HCT116 (cell line): ENCODE results near the gene UCP2.

Experiments used
- CBX3 ChIP-seq: IDR thresholded peaks from 2 replicates; pipeline ENCODE4 v1.6.1; 2012; ENCODE audit warnings: low read depth
- ELF1 ChIP-seq: IDR thresholded peaks from 2 replicates; pipeline ENCODE4 v1.6.1; 2012; ENCODE audit warnings: low read depth, borderline replicate concordance
- EZH2 ChIP-seq: fragments of 200-600 bp; sonication (generic); IDR thresholded peaks from 2 replicates; pipeline ENCODE4 v1.6.1; 2017; ENCODE audit warnings: antibody characterized with exemption, mixed run types
- EZH2phosphoT487 ChIP-seq: fragments of 200-600 bp; IDR thresholded peaks from 2 replicates; pipeline ENCODE4 v1.6.1; 2018; ENCODE audit warnings: antibody characterized with exemption, borderline replicate concordance
- FOSL1 ChIP-seq: IDR thresholded peaks from 2 replicates; pipeline ENCODE4 v1.6.1; 2012; ENCODE audit warnings: low read depth
- POLR2A ChIP-seq: IDR thresholded peaks from 2 replicates; pipeline ENCODE4 v1.7.0; 2011; ENCODE audit warnings: borderline replicate concordance; ENCODE audit not compliant: insufficient read depth, insufficient read length; ENCODE audit errors: extremely low read depth
- SIN3A ChIP-seq: IDR thresholded peaks from 2 replicates; pipeline ENCODE4 v1.6.1; 2012; ENCODE audit warnings: low read depth
- SP1 ChIP-seq: IDR thresholded peaks from 2 replicates; pipeline ENCODE4 v1.6.1; 2012; ENCODE audit warnings: low read depth
- TF ChIP-seq, protein P1 (sequence below), 3 experiments: fragments of 200-600 bp in 1 of 3; sonication (generic) in 1 of 3; IDR thresholded peaks in 2 of 3; conservative IDR thresholded peaks in 1 of 3; 2 replicates each; pipeline ENCODE4 v1.5.1; 2012 to 2017; ENCODE audit warnings: low read depth in 2 of 3, low read length in 2 of 3, antibody characterized with exemption in 1 of 3, borderline replicate concordance in 1 of 3, control low read depth in 1 of 3, mild to moderate bottlenecking in 1 of 3, mixed read lengths in 1 of 3, mixed run types in 1 of 3, moderate library complexity in 1 of 3; ENCODE audit not compliant: insufficient read depth in 1 of 3
- TF ChIP-seq, protein P2 (sequence below): IDR thresholded peaks from 2 replicates; pipeline ENCODE4 v1.6.1; 2012; ENCODE audit warnings: low read depth

DNA sequence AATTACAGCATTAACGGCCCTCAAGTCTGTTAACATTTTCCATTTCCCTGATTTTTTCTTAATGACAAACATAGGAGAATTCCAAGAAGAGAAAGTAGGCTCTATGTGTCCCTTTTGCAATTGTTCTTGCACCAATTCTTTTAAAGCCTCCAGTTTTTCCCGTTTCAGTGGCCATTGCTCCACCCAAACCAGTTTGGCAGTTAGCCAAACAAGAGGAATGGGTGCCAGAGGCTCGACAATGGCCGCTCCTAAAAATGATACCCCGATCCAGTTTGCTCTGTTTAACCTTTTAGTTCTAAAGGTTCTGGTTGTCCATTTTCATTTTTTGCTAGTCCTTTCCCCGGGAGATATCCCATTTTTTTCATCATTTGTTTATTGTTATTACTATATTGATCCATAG, 38.6 kb downstream of the UCP2 start:
- TF ChIP-seq SIN3A: no peak
- TF ChIP-seq EZH2phosphoT487: no peak
- TF ChIP-seq CBX3: no peak
- no peak for TF ChIP-seq FOSL1
- TF ChIP-seq, protein P1, sequence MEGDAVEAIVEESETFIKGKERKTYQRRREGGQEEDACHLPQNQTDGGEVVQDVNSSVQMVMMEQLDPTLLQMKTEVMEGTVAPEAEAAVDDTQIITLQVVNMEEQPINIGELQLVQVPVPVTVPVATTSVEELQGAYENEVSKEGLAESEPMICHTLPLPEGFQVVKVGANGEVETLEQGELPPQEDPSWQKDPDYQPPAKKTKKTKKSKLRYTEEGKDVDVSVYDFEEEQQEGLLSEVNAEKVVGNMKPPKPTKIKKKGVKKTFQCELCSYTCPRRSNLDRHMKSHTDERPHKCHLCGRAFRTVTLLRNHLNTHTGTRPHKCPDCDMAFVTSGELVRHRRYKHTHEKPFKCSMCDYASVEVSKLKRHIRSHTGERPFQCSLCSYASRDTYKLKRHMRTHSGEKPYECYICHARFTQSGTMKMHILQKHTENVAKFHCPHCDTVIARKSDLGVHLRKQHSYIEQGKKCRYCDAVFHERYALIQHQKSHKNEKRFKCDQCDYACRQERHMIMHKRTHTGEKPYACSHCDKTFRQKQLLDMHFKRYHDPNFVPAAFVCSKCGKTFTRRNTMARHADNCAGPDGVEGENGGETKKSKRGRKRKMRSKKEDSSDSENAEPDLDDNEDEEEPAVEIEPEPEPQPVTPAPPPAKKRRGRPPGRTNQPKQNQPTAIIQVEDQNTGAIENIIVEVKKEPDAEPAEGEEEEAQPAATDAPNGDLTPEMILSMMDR (IDR thresholded peaks at IDR 0.05 in 2 of 3, conservative IDR thresholded peaks at IDR 0.05 in 1 of 3; ENCODE audit: borderline replicate concordance in 1 of 3, insufficient read depth in 1 of 3, low read depth in 2 of 3, low read length in 2 of 3): no peak
- no peak for TF ChIP-seq POLR2A
- no peak for TF ChIP-seq EZH2
- TF ChIP-seq ELF1: no peak
- no peak for TF ChIP-seq SP1
- TF ChIP-seq, protein P2, sequence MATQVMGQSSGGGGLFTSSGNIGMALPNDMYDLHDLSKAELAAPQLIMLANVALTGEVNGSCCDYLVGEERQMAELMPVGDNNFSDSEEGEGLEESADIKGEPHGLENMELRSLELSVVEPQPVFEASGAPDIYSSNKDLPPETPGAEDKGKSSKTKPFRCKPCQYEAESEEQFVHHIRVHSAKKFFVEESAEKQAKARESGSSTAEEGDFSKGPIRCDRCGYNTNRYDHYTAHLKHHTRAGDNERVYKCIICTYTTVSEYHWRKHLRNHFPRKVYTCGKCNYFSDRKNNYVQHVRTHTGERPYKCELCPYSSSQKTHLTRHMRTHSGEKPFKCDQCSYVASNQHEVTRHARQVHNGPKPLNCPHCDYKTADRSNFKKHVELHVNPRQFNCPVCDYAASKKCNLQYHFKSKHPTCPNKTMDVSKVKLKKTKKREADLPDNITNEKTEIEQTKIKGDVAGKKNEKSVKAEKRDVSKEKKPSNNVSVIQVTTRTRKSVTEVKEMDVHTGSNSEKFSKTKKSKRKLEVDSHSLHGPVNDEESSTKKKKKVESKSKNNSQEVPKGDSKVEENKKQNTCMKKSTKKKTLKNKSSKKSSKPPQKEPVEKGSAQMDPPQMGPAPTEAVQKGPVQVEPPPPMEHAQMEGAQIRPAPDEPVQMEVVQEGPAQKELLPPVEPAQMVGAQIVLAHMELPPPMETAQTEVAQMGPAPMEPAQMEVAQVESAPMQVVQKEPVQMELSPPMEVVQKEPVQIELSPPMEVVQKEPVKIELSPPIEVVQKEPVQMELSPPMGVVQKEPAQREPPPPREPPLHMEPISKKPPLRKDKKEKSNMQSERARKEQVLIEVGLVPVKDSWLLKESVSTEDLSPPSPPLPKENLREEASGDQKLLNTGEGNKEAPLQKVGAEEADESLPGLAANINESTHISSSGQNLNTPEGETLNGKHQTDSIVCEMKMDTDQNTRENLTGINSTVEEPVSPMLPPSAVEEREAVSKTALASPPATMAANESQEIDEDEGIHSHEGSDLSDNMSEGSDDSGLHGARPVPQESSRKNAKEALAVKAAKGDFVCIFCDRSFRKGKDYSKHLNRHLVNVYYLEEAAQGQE: no peak
